NCI-H82 treated with DMSO at 0.1 percent for 48 hours (cell line): ENCODE results near the gene SLC25A53.

Experiments
- DNase-seq: peaks from one replicate; lab custom pipeline; 2025; ENCODE audit not compliant: unreplicated experiment; lab: John Stamatoyannopoulos, UW

The SLC25A53 gene, protein sequence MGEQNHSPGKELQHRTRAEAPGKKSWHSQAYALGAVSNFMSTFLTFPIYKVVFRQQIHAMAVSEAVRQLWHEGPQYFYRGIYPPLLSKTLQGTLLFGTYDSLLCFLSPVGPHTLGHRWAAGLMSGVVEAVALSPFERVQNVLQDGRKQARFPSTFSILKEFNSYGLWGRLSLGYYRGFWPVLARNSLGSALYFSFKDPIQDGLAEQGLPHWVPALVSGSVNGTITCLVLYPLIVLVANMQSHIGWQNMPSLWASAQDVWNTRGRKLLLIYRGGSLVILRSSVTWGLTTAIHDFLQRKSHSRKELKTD

DNA sequence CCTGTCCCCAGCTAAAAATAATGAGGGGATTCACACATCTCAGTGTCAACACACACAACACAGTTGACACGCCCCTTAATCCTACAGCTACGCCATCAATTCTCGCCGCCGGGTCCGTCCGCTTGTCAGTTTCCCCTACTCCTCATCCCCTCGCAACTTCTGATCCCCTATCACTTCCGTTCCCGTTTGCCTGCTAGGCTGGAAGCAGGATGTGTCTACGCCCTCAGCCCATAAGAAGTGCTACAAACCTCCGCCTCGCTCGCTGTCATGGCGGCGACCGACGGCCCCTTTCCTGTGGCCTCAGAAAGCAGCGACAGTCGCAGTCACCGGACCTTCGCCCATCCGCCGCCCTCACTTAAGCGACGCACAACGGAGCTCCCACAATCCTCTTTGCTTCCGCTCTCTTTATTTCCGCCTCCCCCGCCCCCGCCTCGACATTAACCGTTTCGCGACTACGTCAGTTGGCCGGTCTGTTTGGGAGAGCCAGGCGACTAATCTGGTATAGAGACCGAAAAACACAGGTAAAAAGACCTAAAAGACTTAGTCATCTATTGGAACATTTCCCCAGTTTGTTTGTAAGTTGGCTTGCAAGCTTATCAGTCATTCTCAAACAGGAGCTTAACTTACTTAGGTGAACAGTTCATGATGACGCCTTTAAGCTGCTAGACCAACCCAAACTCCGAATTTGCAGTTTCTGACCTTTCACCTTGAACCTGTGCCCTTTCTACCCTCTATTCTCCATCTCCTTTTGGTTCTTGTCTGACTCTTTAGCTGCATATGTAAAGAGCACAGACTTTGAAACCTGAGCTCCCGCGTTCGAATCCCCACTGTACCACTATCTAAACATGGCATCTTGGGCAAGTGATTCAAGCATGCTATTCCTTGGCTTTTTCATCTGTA, at the start of gene SLC25A53:
TSS of gene SLC25A53 (minus strand) at position 380 of the 900 bp plus-strand sequence. CDS start 51,752 bp downstream, outside the sequence.
- peak; percentile 89 for DNase-seq

DNA sequence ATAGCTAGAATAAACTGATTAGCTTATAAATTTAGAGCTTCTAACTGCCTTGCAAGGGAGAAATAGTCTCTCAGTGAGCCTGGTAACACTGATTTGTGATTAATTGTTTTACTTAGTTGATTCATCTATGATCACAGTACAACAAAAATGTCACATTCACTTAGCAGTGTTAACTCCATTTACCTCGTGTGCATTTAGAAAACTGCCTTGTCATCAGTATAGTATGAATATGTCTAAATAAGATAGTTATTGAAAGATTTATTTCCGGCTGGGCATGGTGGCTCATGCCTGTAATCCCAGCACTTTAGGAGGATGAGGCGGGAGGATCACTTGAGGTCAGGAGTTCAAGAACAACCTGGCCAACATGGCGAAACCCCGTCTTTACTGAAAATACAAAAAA, 48.7 kb upstream of the SLC25A53 start:
- DNase-seq, result no peak

DNA sequence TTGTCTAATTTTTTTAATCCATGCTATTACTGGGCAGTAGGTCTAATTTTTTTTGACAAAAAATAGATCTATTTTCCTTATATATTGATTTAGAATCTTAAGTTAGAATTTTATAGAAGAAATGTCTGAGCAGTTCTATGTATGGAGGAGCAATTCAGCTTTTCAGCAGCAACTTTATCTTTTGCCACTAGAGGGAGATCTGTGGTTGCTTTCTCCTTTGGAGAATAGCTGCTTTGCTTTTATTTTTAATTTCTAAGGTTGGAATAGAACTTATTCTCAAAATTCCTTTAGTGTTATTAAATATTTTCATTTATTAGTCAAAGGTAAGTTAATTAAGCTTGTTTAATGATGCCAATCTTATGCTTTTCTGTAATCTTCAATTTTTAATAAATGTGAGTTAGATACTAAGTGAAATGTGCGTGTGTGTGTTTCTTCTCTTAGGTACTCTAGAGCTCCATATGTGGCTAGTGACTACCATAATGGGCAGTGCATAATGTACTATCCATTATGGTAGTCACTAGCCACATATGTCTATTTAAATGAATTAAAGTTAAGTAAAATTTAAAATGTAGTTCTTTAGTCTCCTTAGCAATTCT, 38.8 kb upstream of the SLC25A53 start:
- DNase-seq, result peak; percentile 0

DNA sequence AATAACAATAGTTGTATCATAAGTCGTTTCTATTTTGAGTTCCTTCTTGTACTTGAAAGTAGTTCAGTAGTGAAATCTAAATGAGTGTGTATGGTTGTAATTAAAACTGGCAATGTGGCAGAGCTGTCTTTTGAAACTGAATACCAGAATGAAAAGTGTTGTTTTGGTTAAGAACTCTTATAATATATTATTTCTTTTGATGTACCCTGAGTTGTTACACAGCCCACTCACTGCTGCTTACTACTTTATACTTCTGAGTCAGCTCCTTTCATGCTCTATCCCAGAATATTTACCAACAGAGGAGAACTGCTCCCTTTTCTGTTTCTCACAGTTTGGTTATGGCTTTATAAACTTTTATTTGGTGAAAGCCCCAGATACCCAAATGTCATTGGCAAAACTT, 38.2 kb upstream of the SLC25A53 start:
- no peak for DNase-seq

DNA sequence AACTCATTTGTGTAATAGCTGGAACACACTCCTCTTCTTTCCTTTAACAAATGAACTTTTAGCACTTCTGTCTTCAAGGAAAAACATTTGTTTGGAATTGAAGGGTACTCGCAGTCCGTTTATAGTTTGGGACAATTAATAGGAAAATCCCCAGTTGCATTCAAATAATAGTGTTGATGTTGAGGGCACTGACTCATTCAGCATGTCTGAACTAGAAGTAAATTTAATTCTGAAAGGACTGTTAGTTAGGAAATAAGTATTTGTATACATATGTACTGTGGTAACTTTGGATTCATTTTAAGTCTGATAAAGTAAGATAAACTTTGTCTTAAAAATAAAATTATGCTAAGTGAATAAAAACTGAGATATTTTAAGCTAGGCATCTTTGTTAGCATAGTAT, 36.7 kb upstream of the SLC25A53 start:
- no peak for DNase-seq

DNA sequence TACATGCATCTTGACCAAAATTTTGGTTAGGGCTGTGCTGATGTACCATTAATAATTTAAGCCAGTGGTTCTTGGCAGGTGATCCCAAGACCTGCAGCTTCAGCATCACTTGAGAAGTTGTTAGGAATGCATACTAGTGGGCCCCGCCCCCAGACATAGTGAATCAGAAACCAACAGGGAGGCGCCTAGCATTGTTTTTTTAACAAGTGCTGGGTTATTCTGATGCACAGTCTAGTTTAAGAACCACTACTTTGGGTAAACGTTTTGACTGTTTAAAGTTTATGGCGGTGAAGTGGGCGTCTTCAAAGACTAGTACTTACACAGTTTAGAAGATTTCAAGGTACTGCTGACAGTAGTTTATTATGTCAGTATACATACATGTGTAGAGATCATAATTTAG, 33.0 kb upstream of the SLC25A53 start:
- no peak for DNase-seq

DNA sequence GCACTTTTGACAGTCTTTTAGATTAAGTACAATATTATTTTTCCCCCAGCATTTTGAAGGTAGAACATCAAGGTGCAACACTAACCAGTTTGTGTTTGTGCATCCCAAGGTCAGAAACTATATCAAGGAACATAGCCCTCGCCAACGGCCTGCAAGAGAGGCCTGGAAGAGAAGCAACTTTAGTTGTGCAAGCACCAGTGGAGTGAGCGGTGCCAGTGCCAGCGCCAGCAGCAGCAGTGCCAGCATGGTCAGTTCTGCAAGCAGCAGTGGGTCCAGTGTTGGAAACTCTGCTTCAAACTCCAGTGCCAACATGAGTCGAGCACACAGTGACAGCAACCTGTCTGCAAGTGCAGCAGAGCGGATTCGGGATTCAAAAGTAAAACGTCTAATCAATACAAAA, 31.1 kb upstream of the SLC25A53 start:
- DNase-seq, result no peak

DNA sequence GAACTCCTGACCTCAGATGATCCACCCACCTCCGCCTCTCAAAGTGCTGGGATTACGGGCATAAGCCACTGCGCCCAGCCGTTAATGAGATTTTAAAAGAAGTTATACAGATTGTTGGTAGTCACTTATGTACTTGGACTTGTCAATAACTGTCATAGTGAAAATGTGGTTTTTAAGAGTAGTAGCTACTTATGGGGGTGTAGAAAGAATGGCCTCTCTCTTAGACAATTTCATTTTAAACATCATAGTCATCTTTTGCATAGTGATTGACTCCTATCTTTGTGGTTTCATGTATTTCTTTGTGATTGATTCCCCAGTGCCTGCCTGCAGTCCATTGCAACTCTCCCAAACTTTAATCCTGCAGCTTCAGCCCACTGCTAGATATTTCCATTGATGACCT, 26.9 kb upstream of the SLC25A53 start:
- no peak for DNase-seq

DNA sequence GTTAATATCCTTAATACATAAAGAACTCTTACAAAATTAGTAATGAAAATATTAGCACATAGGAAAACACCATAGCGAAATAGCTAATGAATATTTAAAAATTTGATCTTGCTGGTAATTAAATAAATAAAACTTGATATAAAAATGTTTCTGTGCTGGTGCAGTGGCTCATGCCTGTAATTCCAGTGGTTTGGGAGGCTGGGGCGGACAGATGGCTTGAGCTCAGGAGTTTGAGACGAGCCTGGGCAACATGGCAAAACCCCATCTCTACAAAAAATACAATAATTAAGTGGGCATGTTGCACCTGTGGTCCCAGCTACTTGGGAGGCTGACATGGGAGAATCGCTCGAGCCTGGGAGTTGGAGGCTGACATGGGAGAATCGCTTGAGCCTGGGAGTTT, 17.0 kb upstream of the SLC25A53 start:
- DNase-seq, result no peak

DNA sequence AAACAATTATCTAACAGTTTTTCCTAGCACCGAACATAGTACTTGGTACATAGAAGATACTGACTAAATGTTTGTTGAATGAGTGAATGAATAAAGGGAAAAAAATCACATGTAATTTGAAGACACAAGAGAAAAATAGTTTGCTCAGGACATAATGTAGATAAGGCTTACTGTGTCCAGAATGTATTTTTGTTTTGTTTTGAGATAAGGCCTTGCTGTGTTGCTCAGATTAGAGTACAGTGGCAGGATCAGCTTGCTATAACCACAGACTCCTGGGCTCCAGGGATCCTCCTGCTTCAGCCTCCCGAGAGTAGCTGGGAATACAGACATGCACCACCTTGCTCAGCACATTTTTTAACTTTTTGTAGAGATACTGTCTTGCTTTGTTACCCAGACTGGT, 16.0 kb upstream of the SLC25A53 start:
- DNase-seq, result no peak

DNA sequence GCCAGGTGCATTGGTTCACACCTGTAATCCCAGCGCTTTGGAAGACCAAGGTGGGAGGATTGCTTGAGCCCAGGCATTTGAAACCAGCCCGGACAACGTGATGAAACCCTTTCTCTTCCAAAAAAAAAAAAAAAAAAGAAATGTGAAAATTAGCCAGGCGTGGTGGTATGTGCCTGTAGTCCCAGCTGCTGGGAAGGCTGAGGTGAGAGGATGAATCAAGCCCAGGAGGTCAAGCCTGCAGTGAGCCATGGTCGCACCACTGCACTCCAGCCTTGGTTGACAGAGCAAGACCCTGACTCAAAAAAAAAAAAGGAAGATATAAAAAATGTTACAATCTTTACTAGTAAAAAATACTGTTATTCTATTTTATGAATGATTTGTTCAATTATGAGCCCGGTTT, 15.3 kb upstream of the SLC25A53 start:
- DNase-seq, result no peak

DNA sequence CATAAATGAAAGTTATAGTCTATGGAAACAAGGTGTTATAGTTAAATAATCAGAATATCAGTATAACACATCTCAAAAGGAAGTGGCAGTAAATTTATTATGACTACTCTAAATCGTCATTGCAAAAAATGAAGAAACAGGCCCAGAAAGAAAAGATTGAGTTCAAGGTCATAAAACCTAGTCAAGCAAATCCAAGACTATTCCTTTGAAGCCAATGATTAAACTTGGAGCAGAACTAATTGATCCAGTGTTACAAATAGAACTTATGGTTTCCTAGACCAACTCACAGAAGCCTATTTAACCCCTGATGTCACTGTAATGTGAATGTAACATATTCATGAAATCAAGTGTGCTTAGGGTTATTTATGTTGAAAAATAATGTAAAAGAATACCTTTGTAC, 11.3 kb upstream of the SLC25A53 start:
- no peak for DNase-seq

DNA sequence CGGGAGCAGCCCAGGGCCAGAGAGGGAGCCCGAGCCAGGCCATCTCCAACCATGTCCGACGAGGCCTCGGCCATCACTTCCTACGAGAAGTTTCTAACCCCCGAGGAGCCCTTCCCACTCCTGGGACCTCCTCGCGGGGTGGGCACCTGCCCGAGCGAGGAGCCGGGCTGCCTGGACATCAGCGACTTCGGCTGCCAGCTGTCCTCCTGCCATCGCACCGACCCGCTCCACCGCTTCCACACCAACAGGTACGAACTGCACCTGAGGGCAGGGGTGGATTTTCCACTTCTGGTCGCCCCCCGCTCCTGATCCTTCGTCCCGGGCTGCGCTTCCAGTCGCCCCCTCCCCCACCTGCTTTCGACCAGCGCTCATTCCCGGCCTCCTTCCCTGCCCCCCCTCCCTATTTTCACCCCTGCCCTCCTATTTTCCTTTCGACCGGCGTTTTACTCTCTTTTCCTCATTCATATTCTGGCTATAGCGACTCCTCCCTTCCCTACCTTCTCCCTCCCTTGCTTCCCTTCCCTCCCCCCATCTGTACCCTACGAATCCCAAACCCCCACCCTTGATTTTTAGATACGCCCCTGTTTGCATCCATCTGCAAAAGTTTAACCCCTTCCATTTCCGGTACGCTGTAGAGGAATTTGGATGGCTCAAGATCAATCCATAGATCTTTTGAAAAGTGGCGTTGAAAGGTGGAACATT, 10.1 kb upstream of the SLC25A53 start:
- no peak for DNase-seq

DNA sequence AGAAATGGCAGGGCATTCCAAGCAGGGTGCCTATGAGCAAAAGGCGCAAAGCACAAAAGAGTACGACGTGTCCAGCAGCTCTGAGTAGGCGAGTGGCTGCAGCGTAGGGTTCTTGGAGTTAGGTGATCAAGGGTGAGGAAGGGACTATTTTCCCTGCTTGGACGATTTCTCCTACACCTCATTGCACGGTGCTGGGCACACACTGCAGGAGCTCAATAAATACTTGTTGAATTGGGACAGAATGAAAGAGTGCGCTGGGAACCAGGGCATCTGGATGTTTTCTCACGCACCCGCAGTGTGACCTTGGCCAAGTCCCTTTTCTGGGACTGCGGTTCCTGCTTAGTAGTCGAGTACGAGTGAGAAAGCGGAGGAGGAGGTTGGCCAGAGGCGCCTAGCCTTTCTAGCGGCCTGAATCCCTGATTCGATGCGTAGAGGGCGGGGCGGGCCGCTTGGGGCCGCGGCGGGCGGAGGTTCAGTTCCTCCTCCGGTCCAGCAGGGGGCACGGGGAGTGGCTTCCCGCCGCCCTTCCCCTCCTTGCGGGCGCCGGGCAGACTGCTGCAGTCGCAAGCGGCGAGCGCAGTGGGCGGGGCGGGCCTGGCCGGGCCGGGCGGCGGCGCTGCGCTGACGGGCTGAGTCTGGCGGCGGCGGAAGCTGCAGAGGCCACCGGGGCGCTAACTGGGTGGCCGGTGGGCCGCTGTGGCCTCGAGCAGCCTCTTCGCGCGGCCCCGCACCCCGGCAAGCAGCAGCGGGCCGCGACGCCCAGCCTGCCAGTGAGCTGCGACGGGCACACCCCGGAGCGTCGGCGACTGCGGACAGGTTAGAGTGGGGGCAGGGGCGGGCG, 9.3 kb upstream of the SLC25A53 start, which contains the start of gene FAM199X:
TSS of gene FAM199X (plus strand) at position 560 of the 841 bp plus-strand sequence. CDS start 333 bp downstream, outside the sequence.
- peak; percentile 69 for DNase-seq

DNA sequence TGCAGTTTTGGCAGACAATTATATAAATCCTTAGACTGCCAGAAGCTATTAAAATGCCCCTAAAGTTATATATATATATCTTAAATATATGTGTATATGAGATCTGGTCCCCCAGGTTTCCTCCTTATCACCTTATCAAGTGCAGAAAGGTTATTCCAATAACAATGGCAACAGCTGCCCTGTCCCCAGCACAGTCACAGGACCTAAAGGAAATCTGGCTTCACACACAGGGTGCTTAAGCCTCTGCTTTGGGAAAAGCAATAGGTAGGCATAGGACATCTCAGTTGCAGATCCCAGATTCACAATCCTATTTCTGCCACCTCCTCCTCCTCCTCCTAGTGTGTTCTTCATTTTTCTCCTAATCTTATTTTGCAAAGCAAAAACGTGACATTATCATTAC, 5.8 kb downstream of the SLC25A53 start:
- no peak for DNase-seq

DNA sequence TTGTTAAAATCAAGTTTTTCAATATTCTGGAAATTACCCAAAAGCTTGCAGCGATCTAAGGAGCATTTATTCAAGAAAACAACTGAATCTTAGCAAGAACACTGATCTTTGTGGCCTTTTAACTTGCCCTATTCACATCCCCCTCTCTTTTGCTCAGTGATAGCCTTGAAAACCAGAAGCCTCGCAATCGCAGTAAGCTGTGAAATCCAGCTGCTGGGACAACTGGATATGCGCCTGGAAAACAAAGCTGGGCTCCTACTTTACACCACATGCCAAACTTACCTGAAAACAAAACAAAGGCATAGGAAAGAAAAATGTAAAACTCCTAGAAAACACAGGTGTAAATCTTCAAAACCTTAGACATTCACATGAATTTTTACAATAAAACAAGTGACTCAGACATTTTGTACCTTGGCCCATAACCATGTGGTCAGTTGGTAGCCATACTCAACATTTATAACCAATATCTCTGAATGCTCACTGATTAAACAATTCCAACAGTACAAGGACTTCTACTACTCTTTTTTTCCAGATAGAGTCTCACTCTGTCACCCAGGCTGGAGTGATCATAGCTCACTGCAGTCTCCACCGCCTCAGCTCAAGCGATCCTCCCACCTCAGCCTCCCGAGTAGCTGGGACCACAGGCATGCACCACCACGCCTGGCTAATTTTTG, 15.6 kb downstream of the SLC25A53 start:
- DNase-seq, result no peak

DNA sequence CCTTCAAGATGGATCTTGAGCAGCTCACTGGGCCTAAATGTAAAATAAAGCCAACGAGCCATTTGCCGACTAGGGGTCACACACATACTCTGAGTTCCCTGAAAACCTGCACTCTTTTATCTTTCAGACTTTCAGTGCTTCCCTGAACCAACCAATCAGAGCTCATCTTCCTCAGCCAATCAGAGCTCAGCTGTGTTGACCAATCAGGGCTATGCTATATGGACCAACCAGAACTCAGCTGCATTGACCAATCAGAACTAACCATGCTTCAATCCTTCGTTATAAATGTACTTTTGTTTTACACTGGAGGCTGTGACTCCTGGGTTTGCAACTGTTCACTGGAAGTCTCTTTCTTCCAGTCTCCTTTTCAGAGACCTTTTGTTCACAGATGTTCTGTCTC, 19.3 kb downstream of the SLC25A53 start:
- DNase-seq, result no peak

DNA sequence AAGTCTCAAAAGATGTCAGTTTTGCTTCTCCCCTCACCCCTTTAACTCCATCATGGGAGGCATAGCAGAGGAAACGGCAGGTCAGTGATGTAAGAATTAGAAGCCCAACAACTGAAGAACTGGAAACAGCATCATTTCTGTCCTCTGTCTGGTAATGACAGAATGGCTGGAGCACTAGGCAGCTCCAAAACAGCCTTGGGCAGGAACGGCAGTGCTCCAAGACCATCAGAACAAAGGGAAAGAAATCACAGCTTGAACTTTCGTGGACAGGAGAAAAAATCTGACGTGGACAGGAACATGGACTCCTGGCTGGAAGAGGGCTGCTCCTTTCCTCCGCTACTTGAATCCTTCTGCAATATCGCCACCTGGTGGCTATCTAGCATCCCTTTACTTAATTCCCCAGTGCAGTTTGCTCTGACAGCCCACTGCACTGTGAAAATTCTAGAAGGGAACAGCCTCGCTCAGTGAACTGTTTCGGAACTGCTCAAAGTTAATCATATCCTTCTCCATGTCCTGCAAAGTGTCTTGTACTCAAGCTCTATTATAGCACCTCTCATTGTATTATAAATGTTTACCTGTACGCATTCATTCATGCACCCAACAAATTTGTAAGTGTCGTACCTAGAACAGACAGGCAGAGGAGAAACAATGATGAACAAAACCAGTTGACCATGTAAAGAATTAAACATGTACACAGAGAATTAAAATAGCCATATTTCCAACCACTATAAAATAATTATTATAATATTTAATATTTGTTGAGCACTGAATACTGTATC, 20.4 kb downstream of the SLC25A53 start:
- peak; percentile 30 for DNase-seq

DNA sequence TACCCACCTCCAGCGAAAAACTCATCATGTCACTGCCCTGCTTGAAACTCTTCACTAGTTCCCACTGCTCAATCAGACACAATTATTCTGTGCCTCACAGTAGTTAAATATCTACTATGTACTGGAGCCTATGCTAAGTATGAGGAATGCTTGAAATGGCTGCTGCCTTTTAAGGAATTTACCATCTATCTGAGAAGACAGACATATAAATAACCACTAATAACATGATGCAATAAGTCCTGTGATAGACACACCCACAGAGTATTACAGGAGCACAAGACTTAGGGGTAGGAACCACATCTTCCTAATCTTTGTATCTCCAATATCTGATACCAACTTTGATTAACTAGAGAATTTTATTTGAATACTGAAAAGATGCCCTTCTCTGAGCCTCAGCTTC, 21.1 kb downstream of the SLC25A53 start:
- DNase-seq, result no peak
